Endometrial microvascular endothelial cells (primary cell): ENCODE results near the gene RGS6. TPM values are rescaled to one million over a fixed set of nuclear protein-coding genes. Genes with fewer than 3 reads are reported as not detected.

Source experiments
- in situ Hi-C: cut with HindIII; loops from 2 replicates; pipeline ENCODE4 v1.10.0; 2017; ENCODE audit warnings: low sequenced_read_pairs, low pct_unique_long_range_greater_than_20kb; ENCODE audit errors: inconsistent ontology term
- total RNA-seq: library from RNA; depleted of rRNA; stranded (reverse); fragments of >200 nt; gene quantifications from one replicate; pipeline ENCODE4 v1.2.3, GENCODE V29; 2015; ENCODE audit errors: inconsistent ontology term

The RGS6 gene
- total RNA-seq, 1 donor from 2014 or later, result not detected

GRCh38 chr14:72123755-72124154, 191.5 kb downstream of the RGS6 start:
- in situ Hi-C loops, result no loop called here

- in situ Hi-C loops, result no loop called here
These were observed 191.9 kb downstream of the RGS6 start for GRCh38 chr14:72124171-72124570.

GRCh38 chr14:72126091-72126490, 193.9 kb downstream of the RGS6 start:
- in situ Hi-C loops, result no loop called here

- in situ Hi-C loops, result no loop called here
These were observed 194.3 kb downstream of the RGS6 start for GRCh38 chr14:72126561-72126960.

GRCh38 chr14:72128629-72129028, 196.4 kb downstream of the RGS6 start:
- in situ Hi-C loops, result no loop called here

- in situ Hi-C loops, result no loop called here
These were observed 197.1 kb downstream of the RGS6 start for GRCh38 chr14:72129291-72129690.

- in situ Hi-C loops, result no loop called here
These were observed 208.9 kb downstream of the RGS6 start for GRCh38 chr14:72141084-72141483.

- in situ Hi-C loops, result no loop called here
These were observed 210.1 kb downstream of the RGS6 start for GRCh38 chr14:72142328-72142727.

GRCh38 chr14:72146241-72146640, 214.0 kb downstream of the RGS6 start:
- in situ Hi-C loops, result no loop called here

GRCh38 chr14:72154645-72155378, 222.6 kb downstream of the RGS6 start:
- in situ Hi-C loops, result no loop called here

- in situ Hi-C loops, result no loop called here
These were observed 223.3 kb downstream of the RGS6 start for GRCh38 chr14:72155379-72155993.

GRCh38 chr14:72164420-72165228, 232.4 kb downstream of the RGS6 start:
- in situ Hi-C loops, result no loop called here

GRCh38 chr14:72165229-72165698, 233.0 kb downstream of the RGS6 start:
- in situ Hi-C loops, result no loop called here

GRCh38 chr14:72169521-72169920, 237.3 kb downstream of the RGS6 start:
- in situ Hi-C loops, result no loop called here

- in situ Hi-C loops, result no loop called here
These were observed 239.8 kb downstream of the RGS6 start for GRCh38 chr14:72172049-72172448.

GRCh38 chr14:72172597-72172996, 240.4 kb downstream of the RGS6 start:
- in situ Hi-C loops, result no loop called here

GRCh38 chr14:72173038-72173720, 240.9 kb downstream of the RGS6 start:
- in situ Hi-C loops, result no loop called here

GRCh38 chr14:72177251-72177650, 245.0 kb downstream of the RGS6 start:
- in situ Hi-C loops, result no loop called here

- in situ Hi-C loops, result no loop called here
These were observed 246.3 kb downstream of the RGS6 start for GRCh38 chr14:72178517-72178916.
